GM19240 (cell line): Measurements from ENCODE around the gene RPS23.

Experiments used
- DNase-seq: peaks from one replicate; pipeline ENCODE4 v3.0.0; 2011; ENCODE audit warnings: low spot score; ENCODE audit not compliant: insufficient read length

The RPS23 gene

DNA sequence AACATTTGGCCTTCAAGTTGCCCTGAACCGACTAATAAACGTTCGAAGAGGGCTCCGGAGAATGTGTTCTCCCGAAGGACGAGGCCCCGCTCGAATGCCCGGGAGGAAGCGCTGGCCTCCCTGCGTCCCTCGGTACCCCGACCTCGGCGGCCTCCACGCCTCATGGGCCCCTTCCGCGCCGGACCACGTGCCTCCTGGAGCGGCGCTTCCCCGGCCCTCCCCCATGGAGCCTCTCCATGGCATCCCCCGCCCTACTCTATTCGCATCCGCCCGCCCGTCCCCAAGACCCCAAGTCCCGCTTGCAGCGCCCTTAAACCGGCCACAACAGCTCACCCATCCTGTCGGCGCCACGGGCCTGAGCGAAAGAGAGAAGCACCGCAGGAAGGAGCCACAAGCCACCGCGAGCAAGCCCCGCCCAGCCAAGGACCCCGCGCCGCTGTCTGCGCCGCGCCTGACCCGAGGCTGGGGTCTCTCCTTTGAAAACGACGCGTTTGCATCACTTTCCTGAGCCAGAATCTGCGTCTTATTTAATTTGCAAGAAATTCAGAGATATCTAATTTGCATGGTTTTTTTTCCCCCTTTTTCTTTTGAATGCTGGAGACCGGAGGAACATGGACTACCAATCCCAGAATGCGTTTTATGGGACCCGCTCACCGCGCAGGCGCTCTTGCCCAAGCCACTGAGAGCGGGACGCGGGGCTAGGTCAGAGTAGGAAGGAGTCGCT is at the start of gene RPS23:
TSS of gene RPS23 (minus strand) at position 368 of the 724 bp plus-strand sequence. CDS start at position 337, 31 bp downstream.
- peak; percentile 52 for DNase-seq

DNA sequence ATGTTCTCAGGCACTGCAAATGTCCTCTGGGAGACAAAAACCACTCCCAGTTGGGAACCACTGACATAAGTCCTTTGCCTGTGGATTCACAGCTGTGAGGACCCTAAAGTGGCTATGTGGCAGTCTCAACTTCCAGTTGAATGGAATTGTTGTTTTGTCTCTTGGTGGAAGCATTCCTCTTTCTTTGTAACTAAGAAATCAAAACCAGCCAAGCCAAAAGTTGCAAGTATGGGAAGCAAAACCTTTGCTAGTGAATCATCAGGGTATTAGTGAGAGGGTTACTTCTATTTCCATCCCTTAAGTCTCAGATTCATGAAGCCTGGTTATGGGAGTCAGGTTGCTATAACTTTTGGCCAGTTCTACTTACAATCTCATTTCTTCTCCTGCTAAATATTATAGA is 49.8 kb upstream of the RPS23 start:
- no peak for DNase-seq

DNA sequence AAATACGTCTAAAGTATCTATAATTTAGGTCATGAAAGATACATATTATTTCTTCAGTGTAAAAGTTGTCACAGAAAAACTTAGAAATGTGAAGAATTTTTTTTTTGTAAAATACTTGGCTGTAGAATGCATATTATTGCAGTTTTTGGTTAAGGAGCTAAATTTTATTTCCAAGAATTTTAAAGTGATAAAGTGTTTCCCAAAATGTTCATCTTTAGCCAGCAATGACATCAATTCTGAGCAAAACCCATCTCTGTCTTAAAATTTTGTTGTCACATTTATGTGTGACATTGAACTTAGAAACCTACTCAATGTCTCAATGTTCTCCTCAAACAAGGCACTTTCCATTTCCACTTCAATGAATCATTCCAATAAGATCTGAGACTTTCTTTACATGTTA is 47.8 kb upstream of the RPS23 start:
- no peak for DNase-seq

DNA sequence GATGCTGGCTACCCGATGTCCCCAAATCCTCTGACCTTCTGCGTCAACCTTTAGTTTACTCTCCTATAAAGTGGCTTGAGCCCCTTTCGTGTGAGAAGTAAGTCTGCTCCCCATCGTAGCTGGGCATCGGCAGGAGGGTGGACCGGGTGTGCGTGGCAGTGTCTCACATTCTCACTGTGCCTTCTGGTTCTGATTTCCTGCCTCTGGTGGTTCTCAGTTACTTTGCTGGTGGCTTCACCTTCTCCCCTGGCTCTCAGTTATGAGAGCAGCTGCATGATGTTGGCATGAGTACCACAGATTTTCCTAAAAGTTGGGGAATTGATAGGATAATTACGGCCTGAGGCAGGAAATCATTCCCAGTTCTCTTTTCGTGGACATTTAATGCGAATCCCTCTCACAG is 47.0 kb upstream of the RPS23 start:
- no peak for DNase-seq

DNA sequence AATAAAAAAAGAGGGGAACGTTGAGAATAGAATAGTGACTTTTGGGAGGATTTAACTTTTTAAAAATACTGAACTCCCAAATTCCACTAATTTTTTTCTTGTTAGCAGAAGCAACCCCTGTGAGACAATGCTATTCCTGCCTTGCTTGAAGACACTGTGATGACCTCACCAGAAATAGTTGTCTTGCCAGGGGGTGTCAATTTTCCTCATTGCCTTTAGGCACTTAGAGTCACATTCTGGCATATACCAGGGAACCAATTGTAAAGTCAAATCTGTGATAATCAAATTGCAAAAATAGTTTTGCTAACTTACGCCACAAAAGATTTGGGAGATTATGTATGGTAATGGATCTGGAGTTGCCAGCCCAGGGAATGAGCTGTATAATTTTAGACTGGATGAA is 42.8 kb upstream of the RPS23 start:
- DNase-seq: no peak

DNA sequence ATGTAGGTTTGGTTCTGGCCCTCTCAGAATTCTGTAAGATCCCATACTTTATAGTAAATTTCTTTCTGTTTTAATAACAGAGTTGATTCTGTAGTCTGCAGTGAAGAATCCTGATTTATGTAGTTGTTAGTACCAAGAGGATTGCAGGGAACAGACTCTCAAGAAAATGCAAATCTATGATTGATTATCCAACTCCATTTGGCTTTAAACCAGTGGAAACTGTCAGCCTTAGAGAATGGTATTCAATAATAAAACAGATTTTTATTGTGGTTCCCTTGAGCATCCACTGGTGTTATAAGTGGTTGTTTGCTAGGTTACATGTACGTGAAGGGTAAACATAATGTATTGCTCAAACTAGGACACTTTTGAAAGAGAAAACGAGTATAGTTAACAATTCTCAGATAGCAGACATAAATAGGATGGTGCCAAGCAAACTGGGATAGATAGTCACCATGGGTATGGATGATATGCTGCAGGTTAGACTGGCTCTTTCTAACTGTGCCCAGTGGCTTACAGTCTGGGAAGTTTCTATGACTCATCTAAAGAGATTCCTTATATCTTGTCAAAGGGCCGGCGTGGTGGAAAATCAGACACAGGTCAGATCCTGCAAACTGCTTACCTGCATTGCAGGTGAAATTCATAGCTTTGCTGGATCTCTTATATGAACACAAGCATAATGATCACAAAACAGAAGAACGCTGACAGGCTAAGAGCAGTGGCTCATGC is 41.7 kb upstream of the RPS23 start:
- DNase-seq: no peak

DNA sequence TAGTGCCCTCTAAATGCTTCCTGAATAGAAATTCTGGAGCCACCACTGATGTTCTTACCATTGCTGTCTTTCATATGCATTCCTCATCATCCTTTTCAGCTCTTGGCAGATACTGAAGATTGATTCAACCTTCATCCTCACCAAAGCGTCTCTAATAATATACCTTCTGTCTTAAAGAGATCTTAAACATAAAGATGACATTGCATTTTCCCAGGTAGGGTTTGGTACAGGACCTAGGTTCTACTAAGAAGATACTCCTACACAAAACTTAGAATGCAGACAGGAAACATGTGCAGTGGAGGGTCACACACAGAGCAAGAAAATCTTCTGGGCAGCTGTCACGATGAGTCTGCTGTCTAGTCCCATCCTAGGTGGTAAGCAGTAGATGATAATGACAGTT is 41.0 kb upstream of the RPS23 start:
- DNase-seq: no peak

DNA sequence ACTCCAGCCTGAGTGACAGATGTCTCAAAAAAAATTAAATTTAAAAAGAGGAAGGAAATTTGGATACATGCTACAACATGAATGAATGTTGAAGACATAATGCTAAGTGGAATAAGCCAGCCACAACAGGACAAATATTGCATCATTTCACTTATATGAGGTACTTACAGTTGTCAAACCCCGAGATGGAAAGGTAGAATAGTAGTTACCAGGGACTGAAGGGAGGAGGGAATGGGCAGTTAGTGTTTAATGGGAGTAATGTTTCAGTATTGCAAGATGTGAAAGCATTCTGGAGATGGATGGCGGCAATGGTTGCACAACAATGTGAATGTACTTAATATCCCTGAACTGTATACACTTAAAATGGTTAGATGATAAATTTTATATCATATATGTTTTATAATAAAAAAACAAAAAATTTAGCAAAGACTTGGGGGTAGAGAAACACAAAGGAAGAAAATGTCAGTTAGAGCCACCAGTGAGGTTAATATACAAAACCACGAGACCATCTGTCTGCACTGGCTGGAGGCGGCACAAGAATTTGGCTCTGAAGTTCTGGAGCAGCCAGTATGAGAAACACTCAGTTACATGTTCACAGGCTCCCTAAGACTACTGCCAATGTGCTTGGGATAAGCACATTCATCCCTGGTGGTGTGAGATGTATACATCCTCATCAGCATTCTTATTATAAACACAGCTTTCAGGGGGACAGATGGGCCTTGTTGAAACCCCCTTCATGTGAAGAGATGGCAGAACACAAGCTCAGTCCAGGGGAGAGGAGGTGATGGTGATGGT is 37.0 kb upstream of the RPS23 start:
- no peak for DNase-seq

- DNase-seq: no peak
Observed at GRCh38 chr5:82313016-82313415, 34.9 kb upstream of the RPS23 start.

- DNase-seq: no peak
Observed at GRCh38 chr5:82312373-82312856, 34.3 kb upstream of the RPS23 start.

DNA sequence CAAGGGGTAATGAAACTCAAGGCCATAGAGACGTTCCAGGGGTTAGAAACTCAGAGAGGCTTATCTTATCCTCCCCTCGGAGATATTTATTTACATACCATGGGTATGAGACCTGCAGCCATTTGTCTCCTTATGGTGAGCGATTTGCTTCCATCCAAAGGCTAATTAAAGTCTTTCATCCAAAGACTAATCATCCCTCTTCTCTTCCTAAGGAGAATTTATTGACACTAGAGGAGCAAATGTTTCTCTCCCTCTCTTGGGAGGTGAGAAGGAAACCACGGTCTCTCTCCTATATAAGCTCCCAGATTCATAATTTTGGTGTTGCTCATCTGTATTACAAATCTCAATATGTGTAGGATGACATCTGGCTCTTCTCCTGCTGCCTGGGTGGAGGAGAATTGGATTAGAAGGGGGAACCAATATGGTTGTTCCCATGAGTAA is 31.0 kb upstream of the RPS23 start:
- no peak for DNase-seq

DNA sequence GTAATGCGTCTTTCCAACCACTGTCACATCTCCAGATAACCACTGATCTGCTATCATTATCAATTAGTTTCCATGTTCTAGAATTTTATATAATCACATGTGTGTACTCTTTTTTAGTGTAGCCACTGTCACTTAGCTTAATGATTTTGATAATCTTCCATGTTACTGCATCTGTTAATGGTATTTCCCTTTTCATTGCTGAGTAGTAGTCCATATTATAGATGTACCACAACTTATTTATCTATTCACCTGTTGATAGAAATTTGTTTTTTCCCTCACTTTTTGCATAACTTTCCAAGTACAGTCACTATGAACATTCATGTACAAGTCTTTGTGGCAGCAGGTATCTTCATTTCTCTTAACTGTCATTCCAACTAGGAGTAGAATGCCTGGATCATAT is 30.3 kb upstream of the RPS23 start:
- DNase-seq: no peak

GRCh38 chr5:82307451-82307850 is 29.3 kb upstream of the RPS23 start:
- DNase-seq: no peak

- no peak for DNase-seq
Observed at GRCh38 chr5:82306151-82306550, 28.0 kb upstream of the RPS23 start.

GRCh38 chr5:82301190-82301589 is 23.0 kb upstream of the RPS23 start:
- DNase-seq: no peak

DNA sequence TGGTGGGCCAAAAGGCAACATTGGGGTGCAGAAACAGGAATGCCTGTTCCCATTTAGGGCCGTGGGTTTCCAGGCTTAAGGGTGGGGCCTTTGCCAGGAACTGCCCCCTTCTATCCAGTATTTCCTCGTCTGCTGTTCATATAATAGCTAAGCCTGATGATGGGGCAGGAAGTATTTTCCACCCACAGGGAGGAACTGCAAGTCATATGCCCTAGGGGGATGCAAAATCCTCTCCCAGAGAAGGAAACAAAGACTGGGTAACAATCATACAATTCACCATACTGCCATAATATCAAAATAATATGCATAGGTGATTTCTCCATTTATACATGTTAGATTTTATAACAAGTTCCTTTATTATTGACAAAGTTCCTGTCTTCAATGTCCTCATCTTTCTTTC is 20.5 kb upstream of the RPS23 start:
- no peak for DNase-seq

- no peak for DNase-seq
Observed at GRCh38 chr5:82297711-82298110, 19.6 kb upstream of the RPS23 start.

- no peak for DNase-seq
Observed at GRCh38 chr5:82296929-82297328, 18.8 kb upstream of the RPS23 start.

DNA sequence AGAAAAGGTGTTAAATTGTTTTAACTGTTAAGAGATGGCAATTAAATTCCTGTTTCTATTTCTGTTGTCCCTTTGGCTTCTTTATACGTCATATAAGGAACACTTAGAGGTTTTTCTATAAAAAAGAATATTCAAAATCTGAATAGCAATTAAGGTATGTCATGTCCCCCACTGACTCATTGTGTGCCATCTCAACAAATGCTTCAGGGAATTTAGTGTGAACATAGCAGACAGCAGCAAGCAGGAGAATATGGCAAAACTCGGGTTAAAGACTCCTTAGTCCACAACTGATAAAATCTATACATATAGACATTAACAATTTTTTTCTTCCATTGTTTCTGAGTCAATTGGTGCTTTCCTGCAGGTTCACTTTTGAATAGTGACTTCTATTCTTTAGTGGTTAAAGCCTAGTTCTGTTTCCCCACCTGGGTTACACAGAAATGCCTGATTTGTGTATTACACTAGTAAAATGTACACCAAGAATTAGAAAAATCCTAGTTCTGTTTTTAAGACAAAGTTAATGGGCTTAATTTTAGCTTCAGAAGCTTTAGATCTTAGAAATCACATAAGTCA is 17.9 kb upstream of the RPS23 start:
- DNase-seq: no peak

DNA sequence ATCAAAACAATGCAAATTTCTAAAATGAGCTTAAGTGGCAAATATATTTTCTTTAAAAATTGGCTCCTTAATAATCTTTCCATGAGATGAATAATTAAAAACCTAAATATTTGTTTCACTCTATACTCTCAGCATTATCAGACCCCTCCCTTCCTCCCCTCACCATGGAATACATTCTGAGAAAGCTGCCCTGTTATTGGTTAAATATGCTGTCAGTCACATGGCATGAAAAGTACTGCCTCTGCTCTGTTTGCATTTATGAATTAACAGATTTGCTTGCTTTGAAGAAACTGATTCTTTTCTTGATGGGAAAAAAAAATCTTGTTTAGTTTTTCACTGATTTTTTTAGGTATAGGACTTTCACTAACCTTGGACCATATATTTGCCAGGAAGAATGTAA is 17.0 kb upstream of the RPS23 start:
- DNase-seq: no peak

- no peak for DNase-seq
Observed at GRCh38 chr5:82291420-82291819, 13.3 kb upstream of the RPS23 start.

GRCh38 chr5:82290908-82291307 is 12.8 kb upstream of the RPS23 start:
- DNase-seq: no peak
